Measurements from ENCODE around the gene ZNF683. TPM values are rescaled to one million over a fixed set of nuclear protein-coding genes. Genes with fewer than 3 reads are reported as not detected.
A peak's percentile ranks its signal among the peaks of the same experiment; 100 is the strongest.

The ZNF683 gene
- total RNA-seq, 6 donors from 2014 or later, result 0.30 to 1.3 (median 0.72) TPM; not detected in 1

- H3K27me3 ChIP-seq, result no peaks in the 10 kb centered on the region
- ATAC-seq (ENCODE audit: low FRiP score in 2 of 2) (no peak), DNase-seq (no peak)
- H3K4me1 ChIP-seq, result peaks cover 0 to 3% (median 0%) of the 10 kb centered on the region in 4 donors
- no peaks in the 10 kb centered on the region for H3K36me3 ChIP-seq
- peak overlapping the region in 1 of 4 donors; percentile 1 for H3K4me3 ChIP-seq
- 84 to 93% methylated on average over 4 of the region's 4 CpGs for WGBS, 2 donors
- H3K9me3 ChIP-seq, result no peaks in the 10 kb centered on the region
- H3K27ac ChIP-seq, result peak overlapping the region in 1 of 4 donors; percentile 8
- TF ChIP-seq CTCF (IDR thresholded peaks at IDR 0.05), result no peak
- TF ChIP-seq EP300 (IDR thresholded peaks at IDR 0.05), result no peak
- no peak for TF ChIP-seq POLR2A (IDR thresholded peaks at IDR 0.05)
- no peak for TF ChIP-seq POLR2AphosphoS5 (IDR thresholded peaks at IDR 0.05)
Measured at GRCh38 chr1:26353210-26353859, 19.2 kb downstream of the ZNF683 start.

- WGBS, 2 donors, result 84 to 88% methylated on average over 5 of the region's 5 CpGs
- Histone ChIP-seq H3K27me3 (no peaks in the 10 kb centered on the region), H3K9me3 (no peaks in the 10 kb centered on the region), H3K4me1 (peaks cover 0 to 3% (median 0%) of the 10 kb centered on the region in 4 donors), H3K27ac (no peak overlapping the region), H3K4me3 (no peak overlapping the region), H3K36me3 (no peaks in the 10 kb centered on the region)
- no peak for TF ChIP-seq POLR2A (IDR thresholded peaks at IDR 0.05)
- no peak for TF ChIP-seq POLR2AphosphoS5 (IDR thresholded peaks at IDR 0.05)
- TF ChIP-seq CTCF (IDR thresholded peaks at IDR 0.05), result no peak
- no peak for ATAC-seq (ENCODE audit: low FRiP score in 2 of 2)
- no peak for DNase-seq
Measured at GRCh38 chr1:26352338-26352679, 20.2 kb downstream of the ZNF683 start.

GRCh38 chr1:26351590-26352337 lies 20.8 kb downstream of the ZNF683 start:
- Histone ChIP-seq H3K4me3 (no peak overlapping the region), H3K27me3 (no peaks in the 10 kb centered on the region), H3K27ac (no peak overlapping the region), H3K36me3 (no peaks in the 10 kb centered on the region), H3K4me1 (peaks cover 0 to 3% (median 0%) of the 10 kb centered on the region in 4 donors), H3K9me3 (no peaks in the 10 kb centered on the region)
- ATAC-seq (ENCODE audit: low FRiP score in 2 of 2), result peak in 1 of 2 donors; percentile 34
- TF ChIP-seq CTCF (IDR thresholded peaks at IDR 0.05) (no peak), EP300 (IDR thresholded peaks at IDR 0.05) (peak in 1 of 4 donors; percentile 7), POLR2A (IDR thresholded peaks at IDR 0.05) (no peak), POLR2AphosphoS5 (IDR thresholded peaks at IDR 0.05) (no peak)
- WGBS, 2 donors, result 74 to 85% methylated on average over 12 of the region's 12 CpGs
- DNase-seq, result no peak

- H3K27me3 ChIP-seq, result no peaks in the 10 kb centered on the region
- TF ChIP-seq POLR2A (IDR thresholded peaks at IDR 0.05), result no peak
- no peak for TF ChIP-seq EP300 (IDR thresholded peaks at IDR 0.05)
- TF ChIP-seq POLR2AphosphoS5 (IDR thresholded peaks at IDR 0.05), result no peak
- no peak for TF ChIP-seq CTCF (IDR thresholded peaks at IDR 0.05)
- H3K36me3 ChIP-seq, result no peaks in the 10 kb centered on the region
- H3K4me3 ChIP-seq, result no peak overlapping the region
- ATAC-seq (ENCODE audit: low FRiP score in 2 of 2), result no peak
- H3K27ac ChIP-seq, result no peak overlapping the region
- H3K9me3 ChIP-seq, result no peaks in the 10 kb centered on the region
- H3K4me1 ChIP-seq, result peaks cover 0 to 3% (median 0%) of the 10 kb centered on the region in 4 donors
- DNase-seq, result no peak
- 81 to 85% methylated on average over 9 of the region's 9 CpGs for WGBS, 2 donors
Measured at GRCh38 chr1:26350701-26351589, 21.6 kb downstream of the ZNF683 start.

Data from upper lobe of left lung (tissue), 6 donors.